ENCODE data around the gene CDH24. TPM values are rescaled to one million over a fixed set of nuclear protein-coding genes. Genes with fewer than 3 reads are reported as not detected.
A peak's percentile ranks its signal among the peaks of the same experiment; 100 is the strongest.

Gene CDH24
- total RNA-seq, 1 donor from 2014 or later = 1.3 TPM

DNA sequence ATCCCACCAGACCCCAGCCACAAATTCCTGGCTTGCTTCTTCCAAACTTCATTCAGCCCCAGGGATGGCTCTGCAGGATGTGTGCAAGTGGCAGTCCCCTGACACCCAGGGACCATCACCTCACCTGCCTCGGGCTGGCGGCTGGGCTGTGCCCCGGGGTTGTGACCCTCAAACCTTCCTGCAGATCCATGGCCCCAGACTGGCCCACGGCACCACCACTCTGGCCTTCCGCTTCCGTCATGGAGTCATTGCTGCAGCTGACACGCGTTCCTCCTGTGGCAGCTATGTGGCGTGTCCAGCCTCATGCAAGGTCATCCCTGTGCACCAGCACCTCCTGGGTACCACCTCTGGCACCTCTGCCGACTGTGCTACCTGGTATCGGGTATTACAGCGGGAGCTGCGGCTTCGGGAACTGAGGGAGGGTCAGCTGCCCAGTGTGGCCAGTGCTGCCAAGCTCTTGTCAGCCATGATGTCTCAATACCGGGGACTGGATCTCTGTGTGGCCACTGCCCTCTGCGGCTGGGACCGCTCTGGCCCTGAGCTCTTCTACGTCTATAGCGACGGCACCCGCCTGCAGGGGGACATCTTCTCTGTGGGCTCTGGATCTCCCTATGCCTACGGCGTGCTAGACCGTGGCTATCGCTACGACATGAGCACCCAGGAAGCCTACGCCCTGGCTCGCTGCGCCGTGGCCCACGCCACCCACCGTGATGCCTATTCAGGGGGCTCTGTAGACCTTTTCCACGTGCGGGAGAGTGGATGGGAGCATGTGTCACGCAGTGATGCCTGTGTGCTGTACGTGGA is 15.0 kb downstream of the CDH24 start, which contains the start of gene PSMB11:
PSMB11 (plus strand) TSS at position 51 of the 804 bp plus-strand sequence; CDS start at position 65, 14 bp downstream.
- no peaks in the 10 kb centered on the region for H3K9me3 Mint-ChIP-seq
- ChIA-PET POLR2A (no interaction called here), CTCF (interaction anchor here (1.1 to 1.8 kb wide), 2 partner anchors 16 to 56 kb away, joined by 3 to 5 read pairs; no protein-coding TSS in a partner anchor)
- intact Hi-C loops (cut with micrococcal nuclease) = no loop called here
- DNase-seq = no peak
- H3K27me3 Mint-ChIP-seq = peaks cover 2% of the 10 kb centered on the region
- H3K36me3 Mint-ChIP-seq (ENCODE audit: low read depth) = no peaks in the 10 kb centered on the region
- ATAC-seq (ENCODE audit: low read depth) = no peak
- no peak for TF ChIP-seq CTCF (IDR thresholded peaks at IDR 0.05)
- no peak within 1 kb of the TSS for H3K27ac Mint-ChIP-seq
- H3K4me1 Mint-ChIP-seq = no peaks in the 10 kb centered on the region
- no peak within 1 kb of the TSS for H3K4me3 Mint-ChIP-seq

DNA sequence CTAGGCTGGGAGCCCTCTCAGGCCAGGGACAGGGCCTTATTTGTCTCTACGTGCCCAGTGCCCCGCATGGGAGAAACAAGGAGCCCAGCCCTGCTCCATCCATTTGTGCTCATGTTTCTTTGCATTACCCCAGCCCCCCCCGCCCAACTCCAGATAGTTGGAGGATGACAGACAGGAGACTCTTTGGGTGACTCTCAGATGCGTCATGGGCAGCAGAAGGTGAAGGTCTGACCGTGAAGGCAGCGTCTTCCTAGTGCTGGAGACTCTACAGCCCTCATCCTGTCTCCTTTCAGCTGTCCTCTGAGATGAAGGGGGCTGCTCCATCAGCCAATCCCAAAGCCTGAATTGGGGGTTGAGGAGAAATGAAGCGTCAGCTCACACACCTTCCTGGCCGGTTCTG is 15.6 kb downstream of the CDH24 start:
- H3K36me3 Mint-ChIP-seq (ENCODE audit: low read depth) = no peaks in the 10 kb centered on the region
- no peaks in the 10 kb centered on the region for H3K4me1 Mint-ChIP-seq
- ChIA-PET POLR2A (no interaction called here), CTCF (interaction anchor here (1.1 to 1.8 kb wide), 2 partner anchors 16 to 55 kb away, joined by 3 to 5 read pairs; no protein-coding TSS in a partner anchor)
- ATAC-seq (ENCODE audit: low read depth) (no peak), DNase-seq (no peak)
- H3K27me3 Mint-ChIP-seq = peaks cover 2% of the 10 kb centered on the region
- intact Hi-C loops (cut with micrococcal nuclease) = no loop called here
- H3K27ac Mint-ChIP-seq = no peak overlapping the region
- no peak for TF ChIP-seq CTCF (IDR thresholded peaks at IDR 0.05)
- H3K9me3 Mint-ChIP-seq = no peaks in the 10 kb centered on the region
- H3K4me3 Mint-ChIP-seq = no peak overlapping the region

- CTCF ChIA-PET = interaction anchor here (0.7 to 1.1 kb wide), 3 partner anchors 18 to 54 kb away, joined by 3 to 5 read pairs (median 3); no protein-coding TSS in a partner anchor
- peaks cover 2% of the 10 kb centered on the region for H3K27me3 Mint-ChIP-seq
Measured at GRCh38 chr14:23040100-23040499, 17.2 kb downstream of the CDH24 start.

GRCh38 chr14:23035303-23036144 is 21.8 kb downstream of the CDH24 start:
- Mint-ChIP-seq H3K27me3 (no peaks in the 10 kb centered on the region), H3K27ac (peak overlapping the region; percentile 96), H3K4me1 (peaks cover 29% of the 10 kb centered on the region), H3K9me3 (no peaks in the 10 kb centered on the region), H3K4me3 (peak overlapping the region; percentile 84), H3K36me3 (ENCODE audit: low read depth) (peaks cover 30% of the 10 kb centered on the region)
- intact Hi-C loops (cut with micrococcal nuclease) = loop anchor here (1.0 to 2.0 kb wide), 6 partner anchors 23 to 116 kb away; partner anchors contain the start of genes HAUS4, PRMT5 and RBM23
- POLR2A ChIA-PET = interaction anchor here (0.5 to 1.6 kb wide), 7 partner anchors 22 to 196 kb away, joined by 3 to 10 read pairs (median 3); partner anchors contain the start of gene CDH24
- no peak for ATAC-seq (ENCODE audit: low read depth)
- no peak for DNase-seq
- CTCF ChIA-PET = interaction anchor here (1.2 kb wide), 1 partner anchor 12 kb away, joined by 3 read pairs; no protein-coding TSS in a partner anchor
- no peak for TF ChIP-seq CTCF (IDR thresholded peaks at IDR 0.05)

More at GRCh38 chr14:23040100-23040499, 17.2 kb downstream of the CDH24 start:
- no peak for TF ChIP-seq CTCF (IDR thresholded peaks at IDR 0.05)
- intact Hi-C loops (cut with micrococcal nuclease) = no loop called here
- Mint-ChIP-seq H3K36me3 (ENCODE audit: low read depth) (no peaks in the 10 kb centered on the region), H3K4me3 (no peak overlapping the region), H3K4me1 (peaks cover 7% of the 10 kb centered on the region), H3K27ac (no peak overlapping the region), H3K9me3 (no peaks in the 10 kb centered on the region)
- no peak for ATAC-seq (ENCODE audit: low read depth)
- no peak for DNase-seq
- POLR2A ChIA-PET = no interaction called here

Data from activated B cell treated with CpG ODN at 0.5 μM for 24 hours (primary cell).